NCI-H1436 (cell line): ENCODE results near the gene TUT4.
A peak's percentile ranks its signal among the peaks of the same experiment; 100 is the strongest.

Experiments used
- DNase-seq: peaks from one replicate; lab custom pipeline; 2025; lab: John Stamatoyannopoulos, UW

The TUT4 gene

DNA sequence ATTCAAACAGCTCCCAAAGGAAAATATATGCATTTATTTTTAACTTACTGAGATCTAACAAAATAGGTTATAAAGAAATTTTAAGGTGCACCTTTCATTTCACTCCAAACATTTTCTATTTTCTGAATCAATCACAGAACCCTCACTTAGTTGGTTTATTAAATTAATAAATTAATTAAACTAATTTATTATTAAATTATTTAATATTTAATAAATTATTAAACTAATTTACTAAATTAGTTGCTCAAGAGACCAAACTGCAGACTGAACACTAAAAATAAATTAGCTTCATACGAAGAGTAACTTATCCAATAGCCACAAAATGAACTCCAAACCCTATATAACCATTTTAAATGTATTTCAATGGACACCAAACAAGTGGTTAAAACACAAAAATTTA, 80.5 kb downstream of the TUT4 start:
- DNase-seq = no peak

DNA sequence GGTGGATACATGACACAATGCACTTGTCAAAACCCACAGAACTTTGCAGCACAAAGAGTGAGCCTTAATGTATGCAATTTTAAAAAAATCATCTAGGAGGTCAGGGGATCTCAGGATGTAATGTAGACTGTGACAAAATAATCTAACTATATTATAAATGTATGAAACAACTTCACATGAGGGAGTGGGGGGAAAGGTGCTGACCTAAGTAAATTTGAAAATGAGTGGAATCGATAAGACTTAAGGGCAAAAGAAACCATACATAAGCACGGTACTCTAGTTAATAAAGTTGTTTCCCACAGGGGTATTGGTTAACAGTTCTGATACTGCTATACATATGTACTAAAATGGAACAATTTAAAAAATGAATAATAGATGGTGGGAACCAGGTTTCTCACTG, 83.8 kb downstream of the TUT4 start:
- DNase-seq = no peak

DNA sequence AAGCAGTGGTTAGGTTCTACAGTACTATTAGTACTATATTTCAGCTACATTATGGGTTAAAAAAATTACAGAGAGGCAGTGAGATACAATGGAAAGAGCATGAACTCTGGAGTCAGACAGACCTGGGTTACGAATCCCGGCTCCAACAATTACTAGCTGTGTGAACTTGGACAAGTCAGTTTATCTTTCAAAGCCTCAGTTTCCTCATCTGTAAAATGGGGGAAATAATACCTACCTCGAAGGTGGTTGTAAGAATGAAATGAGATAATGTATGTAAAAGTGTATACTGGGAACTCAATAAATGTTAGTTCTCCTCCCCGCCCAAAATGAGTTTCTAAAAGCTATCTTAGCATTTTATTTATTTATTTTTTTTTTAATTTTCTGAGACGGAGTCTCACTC, 89.0 kb downstream of the TUT4 start:
- DNase-seq = no peak

DNA sequence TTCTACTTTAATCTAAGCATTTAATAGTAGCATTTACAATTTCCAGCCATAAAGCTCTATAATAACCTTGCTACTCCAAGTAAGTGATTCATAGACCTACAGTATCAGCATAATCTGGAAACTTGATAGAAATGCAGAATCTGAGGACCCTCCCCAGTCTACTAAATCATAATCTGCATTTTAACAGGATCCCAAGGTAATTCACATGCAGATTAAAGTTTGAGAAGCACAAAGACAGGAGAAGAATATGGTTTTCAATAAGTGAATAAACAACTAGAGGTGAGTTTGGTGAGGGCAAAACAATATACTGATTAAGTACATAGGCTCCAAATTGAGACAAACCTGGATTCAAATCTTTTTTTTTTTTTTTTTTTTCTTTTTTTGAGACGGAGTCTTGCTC, 91.1 kb downstream of the TUT4 start:
- no peak for DNase-seq

DNA sequence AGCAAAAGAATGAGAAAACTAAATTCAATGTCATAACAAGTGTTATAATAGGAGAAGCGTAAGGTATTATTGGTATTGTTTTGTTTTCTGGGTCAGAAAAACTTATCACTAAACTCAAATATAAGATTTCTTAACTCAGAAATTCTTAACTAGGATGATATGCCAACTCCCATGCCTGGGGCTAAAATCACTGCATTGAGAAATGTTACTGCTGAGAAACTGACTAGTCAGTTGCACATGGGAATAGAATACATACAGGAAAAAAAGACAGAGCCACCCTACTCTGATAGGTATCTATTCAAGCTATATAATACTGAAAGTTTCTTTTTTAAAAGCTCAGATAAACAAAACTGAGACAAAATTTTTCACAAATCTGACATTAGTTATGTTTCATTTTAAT, 92.2 kb downstream of the TUT4 start:
- no peak for DNase-seq

DNA sequence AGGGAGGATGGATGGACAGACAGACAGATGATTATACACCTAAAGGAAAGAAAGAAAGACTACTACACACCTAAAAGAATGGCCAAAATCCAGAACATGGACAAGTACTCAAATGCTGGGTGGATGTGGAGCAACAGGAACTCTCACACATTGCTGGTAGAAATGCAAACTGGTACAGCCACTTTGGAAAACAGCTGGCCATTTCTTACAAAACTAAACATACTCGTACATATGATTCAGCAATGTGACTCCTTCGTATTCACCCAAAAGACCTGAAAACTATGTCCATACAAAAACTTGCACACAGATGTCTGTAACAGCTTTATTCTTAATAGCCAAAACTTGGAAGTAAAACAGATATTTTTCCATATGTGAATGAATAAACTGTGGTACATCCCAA, 97.2 kb downstream of the TUT4 start:
- no peak for DNase-seq

DNA sequence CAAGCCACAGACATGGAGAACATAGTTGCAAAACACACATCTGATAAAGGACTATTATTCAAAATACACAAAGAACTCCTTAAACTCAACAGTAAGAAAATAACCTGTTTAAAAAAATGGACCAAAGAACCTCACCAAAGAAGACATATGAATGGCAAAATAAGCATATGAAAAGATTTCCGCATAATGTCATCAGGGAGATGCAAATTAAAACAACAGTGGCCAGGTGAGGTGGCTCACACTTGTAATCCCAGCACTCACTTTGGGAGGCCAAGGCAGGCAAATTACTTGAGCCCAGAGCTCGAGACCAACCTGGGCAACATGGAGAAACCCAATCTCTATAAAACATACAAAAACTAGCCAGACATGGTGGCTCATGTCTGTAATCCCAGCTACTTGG, 98.1 kb downstream of the TUT4 start:
- no peak for DNase-seq

DNA sequence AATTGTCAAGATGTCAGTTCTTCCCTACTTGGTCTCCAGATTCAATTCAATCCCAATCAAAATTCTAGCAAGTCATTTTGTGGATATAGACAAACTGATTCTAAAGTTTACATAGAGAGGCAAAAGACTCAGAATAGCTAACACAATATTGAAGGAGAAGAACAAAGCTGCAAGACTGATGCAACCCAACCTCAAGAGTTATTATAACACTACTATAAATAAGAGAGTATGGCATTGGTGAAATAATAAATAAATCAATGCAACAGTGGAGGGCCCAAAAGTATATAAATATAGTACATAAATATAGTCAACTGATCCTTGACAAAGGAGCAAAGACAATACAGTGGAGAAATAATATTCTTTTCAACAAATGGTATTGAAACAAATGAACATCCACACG, 98.8 kb downstream of the TUT4 start:
- no peak for DNase-seq

DNA sequence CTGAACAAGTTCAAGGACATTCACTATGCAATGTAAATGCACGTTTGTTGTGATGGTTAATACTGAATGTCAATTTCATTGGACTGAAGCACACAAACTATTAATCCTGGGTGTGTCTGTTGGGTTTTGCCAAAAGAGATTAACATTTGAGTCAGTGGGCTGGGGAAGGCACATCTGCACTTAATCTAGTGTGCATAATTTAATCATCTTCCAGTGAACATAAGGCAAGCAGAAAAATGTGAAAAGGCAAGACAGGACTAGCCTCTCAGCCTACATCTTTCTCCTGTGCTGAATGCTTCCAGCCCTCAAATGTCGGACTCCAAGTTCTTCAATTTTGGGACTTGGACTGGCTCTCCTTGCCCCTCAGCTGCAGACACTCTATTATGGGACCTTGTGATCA, 108.4 kb downstream of the TUT4 start:
- no peak for DNase-seq

DNA sequence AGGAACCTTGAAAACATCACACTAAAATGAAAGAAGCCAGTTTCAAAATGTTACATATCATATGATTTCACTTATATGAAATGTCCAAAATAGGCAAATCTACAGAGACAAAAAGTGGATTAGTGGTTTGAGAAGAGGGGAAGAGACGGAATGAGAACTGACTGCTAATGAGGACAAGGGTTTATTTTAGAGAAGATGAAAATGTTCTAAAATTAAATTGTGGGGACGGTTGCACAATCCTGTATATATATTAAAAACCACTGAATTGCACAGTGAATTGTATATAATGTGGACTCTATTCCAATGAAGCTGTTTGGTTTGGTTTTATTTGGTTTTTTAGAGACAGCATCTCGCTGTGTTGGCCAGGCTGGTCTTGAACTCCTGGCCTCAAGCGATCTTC, 112.9 kb downstream of the TUT4 start:
- no peak for DNase-seq

DNA sequence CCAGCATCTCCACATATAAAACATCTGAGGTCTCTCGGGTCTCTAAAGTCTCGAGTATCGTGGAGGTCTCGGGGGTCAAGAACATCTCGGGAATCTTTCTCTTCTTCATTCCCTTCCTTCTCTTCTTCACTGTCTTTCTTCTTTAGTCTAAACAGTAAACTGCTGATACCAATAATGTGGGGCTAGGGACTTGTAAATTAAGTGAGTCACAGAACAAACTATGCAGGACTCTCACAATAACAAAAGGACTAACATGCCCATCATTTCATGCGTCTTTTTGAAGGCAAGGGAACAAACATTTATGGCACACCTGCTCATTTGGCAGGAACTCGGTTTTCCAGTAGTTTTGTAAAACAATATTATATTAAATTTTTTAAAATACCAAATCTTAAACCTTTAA, 116.1 kb downstream of the TUT4 start:
- no peak for DNase-seq

DNA sequence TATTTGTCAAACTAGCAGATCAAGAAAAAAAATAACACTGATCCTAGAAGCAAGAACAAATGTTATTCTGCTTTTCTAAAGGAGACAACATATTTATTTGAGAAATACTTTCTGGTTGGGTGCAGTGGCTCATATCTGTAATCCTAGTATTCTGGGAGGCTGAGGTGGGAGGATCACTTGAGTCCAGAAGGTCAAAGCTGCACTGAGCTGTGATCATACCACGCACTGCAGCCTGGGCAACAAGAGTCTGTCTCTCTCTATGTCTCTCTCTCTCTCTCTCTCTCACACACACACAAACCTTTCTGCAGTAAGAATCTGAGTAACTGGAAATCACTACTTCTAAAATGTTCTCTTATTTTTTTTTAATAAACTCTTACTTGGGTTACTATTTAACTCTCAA, 117.2 kb downstream of the TUT4 start:
- DNase-seq = no peak

DNA sequence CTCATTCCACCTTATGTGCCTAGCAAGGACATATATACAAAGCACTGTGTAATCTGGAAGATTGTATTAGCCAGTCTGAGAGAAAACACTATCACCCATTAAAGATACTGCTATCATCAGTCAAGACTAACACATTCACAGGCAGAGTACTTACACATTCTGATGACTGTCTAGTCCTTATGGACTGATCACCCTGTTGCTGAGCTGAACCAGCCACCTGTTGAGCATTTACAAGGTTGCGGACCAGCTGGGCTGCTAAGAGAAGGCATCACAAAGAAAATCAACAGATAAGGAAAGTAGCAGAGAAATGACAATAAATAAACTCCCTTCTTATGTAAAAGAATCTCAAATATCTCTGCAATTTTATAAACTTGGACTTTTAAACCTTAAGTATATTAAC, 117.7 kb downstream of the TUT4 start:
- DNase-seq = no peak

DNA sequence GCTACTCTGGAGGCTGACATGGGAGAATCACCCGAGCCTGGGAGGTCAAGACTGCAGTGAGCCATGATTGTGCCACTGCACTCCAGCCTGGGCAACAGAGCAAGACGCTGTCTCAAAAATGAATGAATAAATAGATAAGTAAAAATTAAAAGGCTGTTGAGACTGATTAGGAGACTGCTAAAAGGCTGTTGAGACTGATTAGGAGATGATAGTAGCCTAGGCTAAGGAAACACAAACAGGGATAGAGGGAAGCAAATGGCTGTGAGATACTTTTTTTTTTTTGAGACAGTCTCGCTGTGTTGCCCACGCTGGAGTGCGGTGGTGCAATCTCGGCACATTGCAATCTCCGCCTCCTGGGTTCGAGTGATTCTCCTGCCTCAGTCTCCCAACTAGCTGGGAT, 120.1 kb downstream of the TUT4 start:
- no peak for DNase-seq

DNA sequence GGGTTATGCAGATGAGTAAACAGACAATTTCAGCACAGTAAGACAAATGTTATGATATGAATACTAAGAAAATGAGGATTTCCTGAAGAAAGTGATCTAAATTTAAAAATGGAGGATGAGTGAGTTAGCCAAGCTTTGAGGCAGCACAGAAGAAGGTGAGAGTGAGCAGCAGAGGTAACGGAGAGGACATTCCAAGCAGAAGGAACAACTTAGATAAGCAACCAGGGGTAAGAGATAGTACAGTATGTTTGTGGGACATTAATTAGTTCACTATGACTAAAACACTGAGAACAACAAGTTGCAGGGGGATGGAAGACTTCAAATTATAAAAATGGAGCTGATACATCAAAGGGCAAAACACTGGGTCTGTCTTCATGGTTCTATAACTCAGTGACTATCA, 125.7 kb downstream of the TUT4 start:
- no peak for DNase-seq

DNA sequence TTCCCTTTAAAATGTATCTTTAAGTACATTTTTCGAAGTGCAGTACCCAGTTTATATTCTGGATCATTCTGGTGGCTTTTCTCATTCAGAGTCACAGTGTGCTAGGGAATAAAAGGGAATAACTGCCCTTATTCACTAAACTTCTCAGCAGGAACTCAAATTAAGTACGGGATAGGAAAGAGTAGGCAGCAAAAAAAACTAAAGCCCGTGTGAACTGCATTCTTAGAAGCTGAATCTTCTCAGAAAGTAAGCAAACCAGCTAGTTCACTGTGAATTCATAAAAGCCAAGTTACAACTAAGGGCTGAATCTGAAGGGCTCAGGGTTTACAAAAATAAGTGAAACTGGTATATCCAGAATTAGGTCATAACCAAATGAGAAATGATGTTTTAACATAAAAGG, 126.5 kb downstream of the TUT4 start:
- DNase-seq = no peak

DNA sequence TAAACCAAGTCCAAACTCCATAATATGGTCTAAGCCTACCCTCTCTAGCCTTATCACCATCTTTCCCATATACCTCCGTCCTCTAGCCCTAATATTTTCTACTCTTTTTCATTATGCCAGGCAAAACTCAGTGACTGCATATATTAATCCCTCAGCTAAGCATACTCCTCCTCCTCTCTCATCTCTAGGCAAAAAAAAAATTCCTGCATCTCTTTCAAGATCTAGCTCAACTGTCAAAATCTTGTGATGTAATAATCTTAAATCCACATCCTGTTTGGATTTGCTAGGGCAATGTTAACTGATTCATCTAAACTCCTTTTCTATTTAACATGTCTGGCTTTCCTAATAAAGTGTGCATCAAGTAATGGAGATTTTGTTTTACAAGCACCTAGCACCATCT, 128.1 kb downstream of the TUT4 start:
- no peak for DNase-seq

DNA sequence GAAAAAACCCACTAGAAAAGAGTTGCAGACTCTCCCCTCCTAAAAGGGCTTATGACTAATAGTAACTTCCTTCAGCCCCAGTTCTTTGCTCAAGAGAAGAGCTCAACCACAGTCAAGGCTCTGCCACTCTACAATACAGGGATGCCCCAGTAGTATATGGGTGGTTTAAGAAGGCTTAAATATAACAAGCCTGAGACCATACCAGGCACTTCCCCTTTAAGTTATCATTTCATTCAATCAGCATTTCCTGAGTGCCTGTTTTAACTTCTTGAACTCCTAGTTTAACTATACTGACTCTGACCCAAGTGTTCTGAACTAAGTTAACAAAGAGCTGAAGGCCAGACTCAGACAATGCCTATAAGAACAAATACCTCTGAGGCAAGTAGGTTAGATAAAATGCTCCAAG, 128.7 kb downstream of the TUT4 start:
- DNase-seq = no peak

DNA sequence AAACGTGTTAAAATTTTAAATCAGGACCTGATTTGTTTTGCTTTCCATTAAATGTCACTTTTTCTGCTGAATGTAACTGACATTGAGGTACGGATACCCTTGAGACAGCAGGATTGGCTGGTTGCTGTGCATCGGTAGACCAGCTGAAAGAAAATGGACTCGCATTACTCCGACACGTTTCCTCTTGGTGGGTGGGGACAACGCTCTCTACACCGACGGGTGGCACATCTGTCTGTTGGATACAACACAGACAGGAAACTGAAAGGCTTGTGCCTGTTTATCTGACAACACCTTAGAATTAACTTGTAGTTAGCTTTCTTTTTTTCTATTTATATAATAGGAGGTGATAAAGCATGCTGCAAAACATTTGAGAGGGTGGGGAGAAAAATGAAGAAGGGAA, 129.1 kb downstream of the TUT4 start:
- no peak for DNase-seq

DNA sequence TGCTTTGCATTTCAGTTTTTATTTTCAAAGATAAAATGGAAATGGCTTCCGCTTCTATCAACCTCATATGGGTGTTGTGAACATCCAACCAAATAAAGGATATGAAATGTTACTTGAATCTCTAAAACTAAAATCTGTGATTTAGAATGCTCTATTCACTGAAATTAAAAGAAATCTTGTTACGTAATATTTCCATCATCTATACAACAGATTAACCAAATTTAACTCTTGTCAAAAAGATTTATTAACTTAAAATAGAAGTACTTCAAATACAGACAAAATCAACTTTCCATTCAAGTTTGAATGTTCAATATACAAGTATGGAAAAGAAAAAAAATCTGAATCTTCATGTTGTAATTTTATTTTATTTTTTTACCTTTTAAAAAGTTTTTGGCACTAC, 129.8 kb downstream of the TUT4 start:
- no peak for DNase-seq

DNA sequence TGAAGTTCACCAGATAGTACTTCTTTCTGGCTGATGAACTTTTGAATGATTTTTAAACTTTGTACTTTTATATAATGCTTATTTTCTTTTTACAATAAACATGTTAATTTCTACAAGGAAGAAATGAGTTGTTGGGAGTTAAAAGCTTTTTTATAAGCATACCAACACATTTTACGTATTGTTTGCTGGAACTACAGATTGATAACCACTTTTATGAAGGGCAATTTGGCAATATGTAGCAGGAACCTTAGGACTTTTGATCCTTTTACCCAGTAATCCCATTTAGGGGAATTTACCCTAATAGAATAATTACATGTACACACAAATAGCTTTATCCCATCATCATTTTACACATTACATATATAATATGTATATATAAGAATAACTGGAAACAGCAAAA, 132.2 kb downstream of the TUT4 start:
- DNase-seq = no peak

DNA sequence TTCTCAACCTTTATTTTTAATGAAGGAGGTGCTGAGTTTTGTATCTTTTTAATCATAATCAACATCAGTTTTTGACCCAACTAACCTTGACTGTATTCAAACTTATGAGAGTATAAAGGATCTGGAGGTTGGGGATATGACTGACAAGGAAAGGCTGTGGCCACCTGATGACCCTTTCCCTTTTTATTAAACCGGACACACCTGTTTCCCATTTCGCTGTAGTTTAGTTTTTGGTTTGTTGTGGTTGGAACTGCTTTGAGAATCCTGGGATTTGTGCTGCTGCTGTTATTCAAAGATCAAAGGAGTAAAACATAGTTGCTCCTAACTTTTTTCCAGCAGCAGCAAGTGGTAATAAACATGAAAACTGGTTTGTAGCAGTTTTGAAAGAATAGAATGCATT, 136.1 kb downstream of the TUT4 start:
- DNase-seq = no peak

DNA sequence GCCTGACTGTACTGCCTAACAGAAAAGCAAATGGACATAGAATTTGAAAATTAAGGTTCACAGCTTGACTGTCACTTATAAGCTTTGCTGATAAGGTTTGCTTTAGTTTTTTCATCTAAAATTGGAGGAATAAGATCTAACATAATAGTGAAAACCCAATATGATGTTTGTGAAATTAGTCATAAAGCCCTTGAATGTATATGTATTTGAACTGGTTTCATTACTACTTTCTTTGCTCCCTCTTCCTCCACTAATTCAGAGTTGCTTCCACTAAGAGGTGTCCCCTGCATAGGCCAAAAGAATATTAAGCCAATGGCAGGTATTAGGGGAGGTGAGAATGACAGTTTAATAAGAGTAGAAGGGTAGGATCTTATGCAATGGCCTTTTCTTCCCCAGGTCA, 137.9 kb downstream of the TUT4 start:
- no peak for DNase-seq

DNA sequence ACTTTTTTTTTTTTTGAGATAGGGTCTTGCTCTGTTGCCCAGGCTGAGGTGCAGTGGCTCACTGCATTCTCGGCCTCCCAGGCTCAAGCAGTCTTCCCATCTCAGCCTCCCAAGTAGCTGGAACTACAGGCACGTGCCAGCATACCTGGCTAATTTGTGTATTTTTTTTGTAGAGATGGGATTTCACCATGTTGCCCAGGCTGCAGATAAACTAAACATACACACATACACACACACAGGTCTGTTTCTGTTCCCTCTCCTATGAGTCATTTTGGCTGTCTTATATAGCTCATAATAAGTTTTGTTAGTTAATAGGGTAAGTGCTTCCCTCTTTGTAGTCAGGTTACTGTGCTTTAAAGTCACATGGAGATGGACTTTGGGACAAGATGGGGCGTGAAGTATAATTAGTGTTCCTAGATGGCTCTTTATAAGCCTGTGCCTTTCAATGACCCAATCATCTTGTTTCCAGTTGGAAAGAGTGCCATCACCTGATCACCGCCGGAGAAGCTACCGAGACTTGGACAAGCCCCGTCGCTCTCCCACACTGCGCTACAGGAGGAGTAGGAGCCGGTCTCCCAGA, 139.4 kb downstream of the TUT4 start:
- no peak for DNase-seq

DNA sequence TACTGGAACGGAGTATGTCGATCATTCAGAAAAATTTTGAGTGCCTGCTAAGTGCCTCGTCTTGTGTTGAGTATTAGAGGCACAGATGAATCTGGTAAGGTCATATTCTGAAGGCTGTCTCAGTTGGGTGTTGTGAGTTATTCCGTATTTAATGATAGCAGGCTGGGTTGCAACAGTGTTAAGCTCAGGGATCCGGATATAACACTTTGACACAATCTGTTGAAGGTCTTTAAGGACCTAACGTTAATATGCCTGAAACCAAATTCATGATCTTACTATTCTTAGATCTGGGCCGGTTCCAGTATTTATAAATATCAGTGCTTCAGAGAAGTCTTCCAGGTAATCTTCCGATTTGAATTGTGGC, 147.9 kb downstream of the TUT4 start:
- peak; percentile 3 for DNase-seq
